Activated CD4-positive, CD25-positive, alpha-beta regulatory T cell treated with anti-CD3 and anti-CD28 coated beads, Interleukin-2, amount 50 U/mL, for 72 hours (primary cell): ENCODE measurements around the gene KCNE4.

ENCODE experiments used
- DNase-seq: peaks from one replicate; pipeline ENCODE4 v3.0.0; 2021

KCNE4 gene

DNA sequence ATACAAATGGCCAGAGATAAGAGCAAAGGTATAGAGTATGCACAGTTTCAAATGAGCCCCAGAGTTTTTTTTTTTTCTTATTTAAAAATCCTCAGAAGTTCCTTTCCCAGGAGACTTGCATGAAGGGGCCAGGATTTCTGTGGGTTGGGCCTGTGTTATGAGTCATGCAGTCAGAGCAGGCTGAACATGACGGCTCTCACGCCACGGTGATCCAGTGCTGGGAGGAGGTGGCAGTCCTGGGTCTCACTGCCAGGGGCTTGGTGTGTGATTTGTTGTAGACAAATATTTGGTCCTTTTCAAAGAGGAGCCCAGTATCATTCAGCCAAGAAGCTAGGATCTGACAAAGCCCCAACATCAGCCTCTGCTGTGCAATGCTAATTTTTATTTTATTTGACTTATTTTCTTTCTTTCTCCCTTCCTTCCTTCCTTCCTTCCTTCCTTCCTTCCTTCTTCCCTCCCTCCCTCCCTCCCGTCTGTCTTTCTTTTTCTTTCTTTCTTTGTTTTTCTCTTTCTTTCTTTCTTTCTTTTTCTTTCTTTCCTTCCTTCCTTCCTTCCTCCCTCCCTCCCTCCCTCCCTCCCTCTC is 10.4 kb upstream of the KCNE4 start:
- no peak for DNase-seq

DNA sequence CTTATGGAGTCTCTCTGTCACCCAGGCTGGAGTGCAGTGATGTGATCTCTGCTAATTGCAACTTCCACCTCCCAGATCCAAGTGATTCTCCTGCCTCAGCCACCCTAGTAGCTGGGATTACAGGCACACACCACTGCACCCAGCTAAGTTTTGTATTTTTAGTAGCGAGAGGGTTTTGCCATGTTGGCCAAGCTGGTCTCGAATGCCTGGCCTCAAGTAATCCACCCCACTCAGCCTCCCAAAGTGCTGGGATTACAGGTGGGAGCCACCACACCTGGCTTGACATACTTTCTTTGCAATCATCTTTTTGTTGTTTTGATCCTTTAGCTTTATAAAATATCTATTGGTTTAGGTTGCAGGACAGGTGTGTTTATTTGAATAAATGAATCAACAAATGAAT is 9.7 kb upstream of the KCNE4 start:
- no peak for DNase-seq

DNA sequence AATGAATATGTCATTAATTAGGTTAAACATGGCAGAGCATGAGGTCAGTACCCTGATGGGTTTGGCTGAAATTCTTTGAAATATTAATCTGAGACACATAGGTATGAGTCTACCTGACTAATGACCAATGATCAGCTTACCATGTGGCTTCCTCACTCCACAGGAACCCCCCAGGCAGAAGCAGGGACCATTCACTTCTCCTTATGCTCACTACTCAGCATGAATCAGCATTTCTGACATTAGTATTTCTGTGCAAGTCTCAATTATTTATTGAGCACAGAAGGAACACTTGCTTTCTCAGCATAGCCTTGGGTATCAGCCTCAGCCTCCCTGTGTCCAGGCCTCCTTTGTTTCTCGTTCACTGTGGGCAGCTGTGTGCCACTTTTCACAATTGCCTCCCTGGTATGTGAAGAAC is 9.3 kb upstream of the KCNE4 start:
- DNase-seq, result no peak

DNA sequence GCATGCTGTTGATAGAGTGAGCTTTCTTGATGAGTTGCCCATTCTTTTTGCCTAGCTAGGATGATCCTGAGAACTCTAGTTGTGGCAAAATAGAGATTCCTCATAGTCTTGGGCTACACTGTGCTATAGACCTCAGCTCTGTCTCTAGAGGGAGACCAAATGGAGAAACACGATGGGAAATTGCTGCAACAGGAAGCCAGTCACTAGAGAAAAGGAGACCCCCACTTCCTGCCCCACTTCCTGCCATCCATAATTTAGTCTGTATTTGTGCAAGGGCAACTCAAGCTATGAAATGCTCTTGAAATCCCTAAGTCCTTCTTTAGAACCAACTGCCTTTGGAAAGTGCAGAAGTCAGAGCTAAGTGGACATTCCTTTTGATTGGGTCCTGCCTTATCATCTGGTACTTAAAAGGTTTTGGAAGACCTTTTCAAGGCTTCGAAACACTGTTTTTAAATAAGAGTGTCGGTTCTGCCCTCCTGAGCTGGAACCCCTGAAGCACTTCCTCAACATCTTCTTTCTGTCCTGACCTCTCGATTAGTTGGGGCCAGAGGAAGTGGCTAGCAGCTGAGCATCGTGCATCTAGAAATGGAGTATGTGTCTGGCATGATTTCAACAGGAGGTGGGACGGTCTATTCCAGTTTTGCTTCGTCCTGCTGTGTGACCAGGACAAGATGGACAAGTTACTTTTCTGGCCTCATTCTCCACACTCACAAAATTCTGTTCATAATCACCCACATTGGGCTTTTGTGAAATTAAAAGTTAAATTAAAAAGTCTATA is 8.6 kb upstream of the KCNE4 start:
- DNase-seq, result no peak

DNA sequence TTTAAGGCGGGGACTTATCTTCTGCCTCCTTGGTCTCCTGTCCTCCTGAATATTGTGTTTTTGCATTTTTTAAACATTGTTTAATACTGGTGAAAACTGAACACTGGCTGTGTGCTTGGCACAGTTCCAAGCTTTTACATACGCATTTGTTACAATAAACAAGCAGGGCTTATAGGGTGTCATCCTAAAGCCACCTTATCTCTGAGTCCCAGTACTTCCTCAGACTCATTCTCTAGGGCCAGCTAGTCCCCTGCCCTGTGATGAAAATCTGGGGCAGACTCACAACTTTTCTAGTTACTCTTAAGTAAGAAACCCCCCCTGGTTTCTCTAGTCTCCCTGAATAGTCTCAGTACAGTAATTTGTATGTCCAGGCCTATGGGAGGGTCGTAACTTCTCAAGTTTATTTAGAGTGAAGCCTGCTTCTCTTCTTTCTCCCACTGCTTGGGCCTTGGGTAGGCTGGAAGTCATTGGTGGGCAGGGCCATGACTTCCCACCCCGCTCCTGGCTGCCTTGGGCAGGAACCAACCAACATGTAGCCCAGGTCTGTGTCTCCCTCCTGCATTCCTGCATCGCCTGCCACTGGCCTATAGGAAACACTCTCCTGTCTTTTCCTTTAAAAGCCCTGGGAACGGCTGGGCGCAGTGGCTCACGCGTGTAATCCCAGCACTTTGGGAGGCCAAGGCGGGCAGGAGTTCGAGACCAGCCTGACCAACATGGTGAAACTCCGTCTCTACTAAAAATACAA is 7.7 kb upstream of the KCNE4 start:
- DNase-seq, result no peak

DNA sequence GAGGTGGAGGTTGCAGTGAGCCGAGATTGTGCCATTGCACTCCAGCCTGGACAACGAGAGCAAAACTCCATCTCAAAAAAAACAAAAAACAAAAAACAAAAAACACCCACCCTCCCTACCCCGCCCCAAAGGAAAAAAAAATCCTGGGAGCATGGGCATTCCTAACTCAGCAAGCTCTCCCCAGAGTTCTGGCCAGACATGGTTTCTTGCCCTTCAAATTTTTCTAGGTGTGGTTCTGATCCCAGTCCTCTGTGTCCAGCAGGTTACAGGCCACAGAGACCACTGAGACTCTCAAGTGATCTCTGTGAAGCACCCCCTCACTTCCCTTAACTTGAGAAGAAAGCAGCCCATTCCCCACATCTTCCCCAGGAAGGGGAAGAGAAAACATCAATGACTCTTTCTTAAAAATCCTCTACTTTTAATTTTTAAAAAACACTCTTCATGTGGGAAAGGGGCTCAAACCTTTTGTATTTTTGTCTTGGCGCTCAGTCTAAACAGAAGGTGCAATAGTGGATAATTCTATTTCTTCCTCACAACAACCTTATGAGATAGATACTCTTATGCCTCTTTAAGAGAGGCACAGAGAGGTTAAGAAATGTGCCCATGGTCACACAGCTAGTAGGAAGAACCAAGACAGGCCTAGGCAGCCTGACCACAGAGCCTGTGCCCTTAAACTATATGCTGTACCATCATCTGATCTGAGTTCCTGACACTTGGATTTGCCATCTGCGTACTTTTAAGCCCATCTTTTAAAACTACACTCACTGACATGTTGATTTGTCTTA is 6.9 kb upstream of the KCNE4 start:
- DNase-seq, result no peak

DNA sequence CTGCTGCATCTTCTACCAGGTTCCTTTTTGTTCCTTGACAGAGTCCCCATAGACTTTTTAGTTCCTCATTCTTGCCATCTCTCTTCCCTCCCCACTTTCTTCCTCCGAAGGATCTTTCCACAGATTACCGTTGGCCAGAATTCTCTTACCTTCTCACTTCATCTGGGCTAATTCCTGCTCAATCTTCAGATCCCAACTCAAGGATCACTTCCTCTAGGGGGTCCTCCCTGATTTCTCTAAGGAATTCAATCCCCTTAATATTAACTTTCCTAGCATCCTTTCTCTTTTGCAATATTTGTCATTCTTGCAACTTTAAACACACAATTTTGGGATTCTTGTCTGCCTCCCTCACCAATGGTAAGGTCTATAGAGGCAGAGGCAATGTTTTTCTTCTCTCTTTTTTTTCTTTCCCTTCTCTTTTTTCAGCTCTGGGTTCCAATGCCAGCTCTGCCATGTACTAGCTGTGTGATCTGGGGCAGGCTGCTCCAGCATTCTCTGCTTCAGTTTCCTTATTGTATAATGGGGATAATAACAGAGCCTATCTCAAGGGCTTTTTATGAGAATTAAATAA is 5.4 kb upstream of the KCNE4 start:
- no peak for DNase-seq

DNA sequence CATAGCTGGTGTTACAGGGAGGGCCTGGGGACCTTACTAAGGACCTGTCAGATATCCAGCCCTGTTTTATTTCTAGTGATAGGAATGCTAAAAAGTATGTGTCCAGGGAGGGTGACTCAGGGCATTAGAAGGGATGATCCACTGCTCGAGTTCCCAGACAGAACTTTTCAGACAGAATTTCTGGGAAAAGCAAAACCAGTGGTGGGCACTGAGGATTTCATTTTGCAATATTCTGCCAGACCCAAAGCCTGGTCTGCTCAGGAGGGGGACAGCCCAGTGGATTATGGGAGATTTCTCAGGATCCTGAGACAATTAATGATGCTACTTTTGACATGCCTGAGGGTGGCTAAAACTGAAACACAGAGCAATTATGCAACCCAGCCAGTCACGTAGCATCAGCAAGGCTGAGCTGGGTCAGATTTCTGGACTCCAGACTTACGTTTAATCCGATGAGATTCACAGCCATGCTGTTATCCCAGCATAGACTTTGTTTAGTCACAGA is 4.7 kb upstream of the KCNE4 start:
- DNase-seq, result no peak

DNA sequence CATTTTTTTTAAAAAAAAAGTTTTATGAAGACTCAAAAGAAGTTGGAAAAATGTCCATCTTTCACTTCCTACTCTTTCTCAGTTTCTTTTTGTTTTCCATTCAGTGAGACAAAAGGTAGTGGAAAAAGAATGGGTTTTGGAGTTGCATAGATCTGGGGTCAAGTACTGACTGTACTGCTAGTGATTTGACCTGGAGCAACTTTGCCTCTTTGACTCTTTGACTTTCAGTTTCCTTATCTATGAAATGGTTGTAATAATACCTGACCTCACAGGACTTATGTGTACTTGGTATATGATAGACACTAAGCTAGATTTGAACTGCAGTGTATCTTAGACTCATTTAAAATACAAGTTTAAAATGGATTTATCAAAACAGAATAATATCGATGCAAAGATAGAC is 3.5 kb upstream of the KCNE4 start:
- DNase-seq, result no peak

DNA sequence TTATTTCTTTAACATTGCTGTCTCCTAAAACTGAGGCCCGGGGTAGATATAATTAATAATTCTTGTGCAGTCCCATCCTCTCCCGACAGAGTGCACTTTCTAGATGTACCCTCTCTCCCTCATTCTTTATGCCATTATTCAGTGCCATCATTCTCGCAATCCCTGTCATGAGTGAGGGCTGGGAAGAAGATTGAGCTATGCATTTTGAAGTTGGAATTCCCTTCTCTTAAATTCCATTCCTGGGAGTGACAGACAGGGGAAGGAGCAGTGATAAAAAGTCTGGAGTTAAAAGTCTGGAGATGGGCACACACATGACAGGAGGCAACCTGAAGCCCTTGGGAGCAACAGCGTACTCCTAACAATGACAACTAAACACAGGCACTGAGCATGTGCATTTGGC is 2.6 kb upstream of the KCNE4 start:
- no peak for DNase-seq

DNA sequence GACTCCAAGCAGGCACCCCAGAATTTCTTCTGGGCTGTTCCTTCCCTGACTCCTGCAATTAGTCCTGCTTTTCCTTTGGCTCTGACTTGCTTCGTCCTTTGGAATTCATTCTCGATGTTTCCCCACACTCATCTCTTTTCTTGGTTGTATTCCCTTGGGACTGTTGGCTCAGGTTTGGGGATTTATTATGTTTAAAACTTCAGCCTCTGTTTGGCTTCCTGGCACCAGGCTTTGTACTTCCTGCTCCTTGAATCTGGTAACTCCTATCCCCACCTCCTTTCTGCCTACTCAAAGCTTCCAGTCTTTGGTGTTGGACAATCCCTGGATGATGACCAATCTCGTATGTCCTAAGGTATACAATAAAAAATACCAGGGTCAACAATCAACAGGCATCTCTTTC is 1.8 kb upstream of the KCNE4 start:
- no peak for DNase-seq

DNA sequence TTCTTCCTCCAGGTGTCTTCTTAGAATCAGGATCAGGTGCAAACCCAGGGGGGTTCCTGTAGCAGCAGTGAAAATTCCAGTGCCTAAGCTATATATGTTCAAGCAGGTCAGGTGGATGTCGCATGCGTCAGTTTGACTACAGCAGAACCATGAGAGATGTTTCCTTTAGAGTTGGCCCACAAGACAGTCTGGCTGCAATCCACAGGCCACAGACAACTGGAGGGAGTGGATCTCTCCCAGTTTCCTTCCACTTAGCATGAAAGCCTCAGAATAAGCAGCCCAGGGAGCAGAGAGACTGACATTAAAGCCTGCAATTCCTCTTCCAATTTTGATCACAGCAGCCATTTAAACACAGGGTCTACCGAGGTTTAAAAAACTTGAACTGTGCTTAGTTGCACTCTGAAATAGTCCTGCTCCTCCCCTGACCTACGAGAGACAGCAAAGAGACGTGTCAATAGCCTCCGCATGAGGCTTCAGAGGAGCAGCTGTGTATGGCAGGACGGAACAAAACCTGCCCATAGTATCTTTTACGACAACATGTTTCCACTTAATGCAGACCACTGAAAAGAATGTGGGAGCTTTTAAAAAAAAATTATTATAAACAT is 988 bp upstream of the KCNE4 start:
- DNase-seq, result no peak

DNA sequence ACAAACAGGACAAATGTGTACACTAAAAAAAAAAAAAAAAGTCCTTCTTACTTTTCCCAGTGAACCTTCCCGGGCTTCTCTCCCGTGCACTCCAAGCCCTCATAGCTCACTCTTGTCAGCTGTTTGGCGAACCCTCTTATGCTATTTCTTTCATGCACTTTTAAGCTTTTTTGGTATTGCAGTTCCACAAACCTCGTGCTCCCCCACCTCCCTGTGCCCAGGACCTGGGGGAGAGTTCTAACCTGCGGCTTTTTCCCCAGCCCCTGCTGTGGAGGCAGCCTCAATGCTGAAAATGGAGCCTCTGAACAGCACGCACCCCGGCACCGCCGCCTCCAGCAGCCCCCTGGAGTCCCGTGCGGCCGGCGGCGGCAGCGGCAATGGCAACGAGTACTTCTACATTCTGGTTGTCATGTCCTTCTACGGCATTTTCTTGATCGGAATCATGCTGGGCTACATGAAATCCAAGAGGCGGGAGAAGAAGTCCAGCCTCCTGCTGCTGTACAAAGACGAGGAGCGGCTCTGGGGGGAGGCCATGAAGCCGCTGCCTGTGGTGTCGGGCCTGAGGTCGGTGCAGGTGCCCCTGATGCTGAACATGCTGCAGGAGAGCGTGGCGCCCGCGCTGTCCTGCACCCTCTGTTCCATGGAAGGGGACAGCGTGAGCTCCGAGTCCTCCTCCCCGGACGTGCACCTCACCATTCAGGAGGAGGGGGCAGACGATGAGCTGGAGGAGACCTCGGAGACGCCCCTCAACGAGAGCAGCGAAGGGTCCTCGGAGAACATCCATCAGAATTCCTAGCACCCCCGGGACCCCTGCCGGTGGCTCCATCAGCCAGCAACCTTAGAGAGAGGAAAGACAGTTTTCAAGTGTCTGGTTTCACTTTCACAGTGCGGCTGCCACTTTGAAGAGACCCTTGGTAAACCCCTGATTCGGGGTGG is 826 bp downstream of the KCNE4 start:
- no peak for DNase-seq

DNA sequence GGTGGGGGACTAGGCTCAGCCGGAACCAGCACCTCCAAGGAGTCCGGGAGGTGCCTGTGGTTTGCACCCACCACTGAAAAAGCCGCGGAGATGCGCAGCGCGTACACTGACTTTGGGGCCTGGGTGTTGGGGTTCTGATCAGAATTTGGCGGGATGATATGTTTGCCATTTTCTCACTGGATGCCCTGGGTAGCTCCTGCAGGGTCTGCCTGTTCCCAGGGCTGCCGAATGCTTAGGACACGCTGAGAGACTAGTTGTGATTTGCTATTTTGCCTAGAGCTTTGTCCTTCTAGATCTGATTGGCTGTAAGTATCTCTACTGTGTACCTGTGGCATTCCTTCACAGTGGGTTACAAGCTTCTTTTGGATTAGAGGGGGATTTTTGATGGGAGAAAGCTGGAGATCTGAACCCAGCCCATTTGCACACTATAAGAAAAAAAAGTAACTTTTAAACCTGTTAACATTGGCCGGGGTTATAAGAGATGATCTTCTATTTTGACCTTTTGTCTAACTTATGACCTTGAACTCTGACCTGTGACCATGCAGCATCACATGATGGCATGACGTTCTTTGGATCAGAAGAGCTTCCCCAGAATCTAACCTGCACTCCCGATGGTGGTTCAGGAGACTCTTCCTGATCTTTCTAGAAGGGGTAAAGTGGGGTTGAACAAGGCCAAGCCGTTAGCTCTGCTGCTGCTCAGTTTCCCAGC is 1.6 kb downstream of the KCNE4 start:
- DNase-seq, result no peak

DNA sequence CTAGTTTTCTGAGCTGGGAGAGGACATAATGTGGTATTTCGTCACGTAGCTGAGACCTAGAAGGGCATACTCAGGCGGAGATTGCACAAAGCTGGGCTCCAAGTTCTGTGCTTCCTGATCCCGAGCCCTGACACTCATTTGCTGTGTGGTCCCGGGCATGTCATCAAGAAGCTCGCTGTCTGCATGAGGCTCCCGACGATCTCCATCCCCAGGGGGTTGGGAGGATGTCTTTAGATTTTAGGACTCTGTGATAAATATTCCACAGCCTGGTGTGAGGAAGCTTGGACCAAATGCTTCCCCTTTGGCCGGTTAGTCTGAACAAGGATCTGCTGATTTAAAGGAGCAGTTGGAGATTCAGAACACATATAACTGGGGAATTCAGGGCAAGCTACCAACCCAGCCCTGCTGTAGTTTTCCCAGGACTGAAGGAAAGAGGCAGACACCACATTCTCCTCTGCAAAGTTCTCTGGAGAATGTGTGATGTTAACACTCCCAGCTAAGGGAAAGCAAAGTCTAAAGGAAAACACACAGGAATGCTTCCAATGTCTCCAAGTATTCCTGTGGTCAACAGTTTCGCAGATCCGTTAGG is 2.3 kb downstream of the KCNE4 start:
- no peak for DNase-seq

DNA sequence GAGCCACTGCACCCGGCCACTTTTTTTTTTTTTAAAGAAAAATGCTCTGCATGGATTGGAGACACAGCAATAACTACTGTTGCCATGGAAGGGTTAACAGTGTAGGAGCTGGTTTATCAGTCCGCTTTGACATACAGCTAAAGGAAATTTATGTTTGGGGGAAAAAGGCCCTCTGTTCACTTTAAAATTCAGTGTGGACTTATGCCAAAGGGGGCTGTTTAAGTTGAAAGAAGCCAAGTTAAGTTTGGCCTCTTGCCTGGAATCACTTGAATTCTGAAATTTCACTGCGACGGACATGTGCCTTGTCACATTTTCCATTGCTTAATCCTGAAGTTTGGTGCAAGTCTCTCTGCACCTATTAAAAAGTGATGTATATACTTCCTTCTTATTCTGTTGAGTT is 3.1 kb downstream of the KCNE4 start:
- DNase-seq, result no peak

DNA sequence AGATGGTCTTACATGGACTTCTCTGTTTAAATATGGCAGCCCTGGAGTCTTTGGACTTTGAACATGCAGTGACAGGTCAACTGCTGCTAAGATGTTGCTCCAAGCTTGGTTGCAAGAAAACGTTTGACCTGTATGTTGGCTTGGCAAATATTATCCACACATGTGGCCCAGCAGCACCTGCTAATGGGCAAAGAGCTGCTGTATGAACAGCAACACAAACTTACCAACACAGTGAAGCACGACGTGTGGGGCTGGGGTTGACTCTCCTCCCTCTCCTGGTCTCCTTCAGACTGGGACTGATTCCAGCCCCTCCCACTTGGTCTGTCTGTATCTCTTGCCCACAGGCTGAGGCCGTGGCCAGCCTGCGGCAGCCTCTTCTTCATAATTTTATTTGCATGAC is 3.8 kb downstream of the KCNE4 start:
- DNase-seq, result no peak

DNA sequence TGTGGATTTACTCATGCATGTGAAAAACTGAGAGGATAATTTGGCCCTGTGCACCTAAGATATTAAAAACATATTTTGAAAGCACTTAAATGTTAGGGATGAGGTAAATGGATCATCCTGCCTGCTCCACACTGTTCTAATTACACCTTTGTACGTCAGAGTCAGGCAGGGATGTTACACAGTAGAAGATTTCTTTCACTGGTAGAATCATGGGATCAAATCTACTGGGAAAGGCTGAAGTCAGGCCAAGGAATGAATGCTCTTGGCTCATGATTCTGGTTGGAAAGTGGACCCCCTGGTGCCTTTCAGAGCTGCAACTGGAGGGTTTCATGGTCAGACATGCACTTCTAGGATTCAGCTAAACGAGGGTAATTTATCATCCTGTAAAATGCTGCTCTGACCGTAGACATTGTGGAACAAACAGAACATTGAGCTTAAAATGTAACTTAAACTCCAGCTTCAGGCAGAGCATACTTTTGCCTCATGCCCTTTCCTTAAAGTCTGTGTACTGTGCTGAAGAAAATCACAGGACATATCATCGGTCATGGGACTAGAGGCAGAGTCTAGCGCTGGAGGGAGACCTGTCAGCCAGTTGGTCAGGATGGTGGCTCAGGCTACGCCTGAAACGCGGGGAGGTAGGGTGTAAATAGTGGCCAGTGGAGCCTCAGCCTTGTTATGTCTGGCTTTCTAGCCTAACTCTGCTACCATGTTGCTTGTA is 4.9 kb downstream of the KCNE4 start:
- no peak for DNase-seq

DNA sequence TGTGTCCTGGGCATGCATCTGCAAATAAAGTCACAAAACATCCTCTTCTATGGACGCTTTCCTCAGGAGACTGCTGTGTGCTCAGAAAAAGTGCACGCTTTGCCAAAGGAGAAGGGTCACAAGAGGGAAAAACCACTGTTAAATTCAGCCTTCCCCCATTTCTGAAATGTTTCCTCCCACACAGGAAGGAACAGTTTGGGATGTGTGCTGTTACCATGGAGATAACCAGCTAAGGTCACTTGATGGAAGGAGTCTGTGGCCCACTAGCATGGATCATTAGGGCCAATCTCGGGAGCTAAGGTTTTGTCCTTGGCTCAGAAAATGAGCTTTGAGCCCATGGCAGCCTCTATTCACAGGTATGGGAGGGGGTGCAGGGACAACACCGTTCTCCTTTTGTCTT is 5.6 kb downstream of the KCNE4 start:
- no peak for DNase-seq
